ENCODE results near the gene IMMT. TPM values are rescaled to one million over a fixed set of nuclear protein-coding genes. Genes with fewer than 3 reads are reported as not detected.

Gene IMMT
- total RNA-seq, 1 experiment from 2014 or later: 112 TPM

GRCh38 chr2:86219896-86220295 is 24.6 kb upstream of the IMMT start:
- Mint-ChIP-seq H3K4me3 (no peak overlapping the region), H3K27me3 (ENCODE audit: low read depth) (peaks cover 3% of the 10 kb centered on the region), H3K9me3 (no peaks in the 10 kb centered on the region), H3K36me3 (ENCODE audit: insufficient read depth in 1 of 3, low read depth in 3 of 3) (no peaks in the 10 kb centered on the region), H3K4me1 (peaks cover 8 to 22% of the 10 kb centered on the region in 2 experiments), H3K27ac (no peak overlapping the region; a peak in 1 of 7 replicates)
- H2AFZ ChIP-seq (ENCODE audit: low read length): no peak overlapping the region
- H3K4me1 ChIP-seq (ENCODE audit: insufficient read depth, low read length): no peaks in the 10 kb centered on the region
- H3K56ac ChIP-seq (ENCODE audit: insufficient read length, low read depth, low read length): no peak overlapping the region
- no peaks in the 10 kb centered on the region for H3K23me2 ChIP-seq (ENCODE audit: insufficient read length, low read depth, low read length, poor library complexity, severe bottlenecking)
- H2BK120ac ChIP-seq (ENCODE audit: low read depth, low read length, poor library complexity, severe bottlenecking): no peak overlapping the region
- no peak overlapping the region for H4K91ac ChIP-seq (ENCODE audit: insufficient read length, low read depth, low read length)
- no peak overlapping the region for H2BK20ac ChIP-seq (ENCODE audit: low read depth, low read length, poor library complexity, severe bottlenecking)
- no CpG with 5 or more reads among the region's 5 CpGs for WGBS (ENCODE audit: extremely low coverage, insufficient read length, low lambda C conversion rate)
- no peak overlapping the region for H4K5ac ChIP-seq (ENCODE audit: insufficient read length, low read depth, low read length)
- no peak overlapping the region for H2BK12ac ChIP-seq (ENCODE audit: insufficient read length, low read depth, low read length)
- H2AK5ac ChIP-seq (ENCODE audit: insufficient read length, low read length): no peak overlapping the region
- TF ChIP-seq CTCF (conservative IDR thresholded peaks at IDR 0.05): no peak
- no peak overlapping the region for H3K27ac ChIP-seq (ENCODE audit: insufficient read length, low read depth, low read length)
- no peak overlapping the region for H3K4ac ChIP-seq (ENCODE audit: low read depth, low read length)
- H2BK5ac ChIP-seq (ENCODE audit: insufficient read length, low read length): no peak overlapping the region
- no peak overlapping the region for H3K23ac ChIP-seq (ENCODE audit: insufficient read length, low read depth, low read length)
- H3T11ph ChIP-seq (ENCODE audit: low read length): no peak overlapping the region
- H3K9me3 ChIP-seq (ENCODE audit: control insufficient read depth, low read depth, low read length): no peaks in the 10 kb centered on the region
- no peak overlapping the region for H4K8ac ChIP-seq (replicated peaks; ENCODE audit: insufficient read length, low read depth, low read length)
- H3K79me1 ChIP-seq (ENCODE audit: insufficient read depth, low read depth, low read length, poor library complexity, severe bottlenecking): no peaks in the 10 kb centered on the region
- no peak overlapping the region for H3K18ac ChIP-seq (ENCODE audit: insufficient read length, low read depth, low read length)
- no peak overlapping the region for H3K9ac ChIP-seq (ENCODE audit: extremely low read depth, insufficient read length, low read length)
- DNase-seq: no peak
- no peak overlapping the region for H3K4me2 ChIP-seq (ENCODE audit: insufficient read depth, insufficient read length, low read length)
- no peak overlapping the region for H3K14ac ChIP-seq (ENCODE audit: insufficient read depth, low read length)
- no peaks in the 10 kb centered on the region for H4K20me1 ChIP-seq (ENCODE audit: control insufficient read depth, insufficient read depth, insufficient read length)
- H3K27me3 ChIP-seq (ENCODE audit: insufficient read depth, low read length): no peaks in the 10 kb centered on the region
- H2BK15ac ChIP-seq (ENCODE audit: low read depth, low read length): no peak overlapping the region
- no peaks in the 10 kb centered on the region for H3K79me2 ChIP-seq (ENCODE audit: insufficient read depth, low read length)

Data from H9 (cell line).